PC-3 (cell line): ENCODE data around the gene RAD51. TPM values are rescaled to one million over a fixed set of nuclear protein-coding genes. Genes with fewer than 3 reads are reported as not detected.
A peak's percentile ranks its signal among the peaks of the same experiment; 100 is the strongest.

Source experiments
- ATAC-seq: fragments of 200-7000 bp; cut with Tn5 transposase; 2 replicates; pipeline ENCODE4 v1.9.1; 2020; ENCODE audit warnings: mild to moderate bottlenecking, moderate library complexity
- BruUV-seq: library from RNA; stranded (reverse); fragments of 400-500 nt; replicated peaks from 2 replicates; lab custom pipeline; 2021; lab: Mats Ljungman, UMichigan
- CTCF ChIA-PET: fragments of 300-600 bp; sonication (Branson Sonifier 250); formaldehyde crosslinking; loops from one replicate; lab custom pipeline; 2022; ENCODE audit warnings: antibody characterized with exemption; lab: Charles Lee
- POLR2A ChIA-PET: fragments of 300-600 bp; sonication (Branson Sonifier 250); formaldehyde crosslinking; loops from one replicate; lab custom pipeline; 2022; ENCODE audit warnings: antibody characterized with exemption; ENCODE audit not compliant: unreplicated experiment; lab: Charles Lee
- DNase-seq: peaks from one replicate; pipeline ENCODE4 v3.0.0-alpha.2; 2015
- H2AFZ ChIP-seq: fragments of 300-600 bp; sonication (generic); 2 replicates; pipeline ENCODE4 v1.6.0; 2016; ENCODE audit warnings: antibody characterized with exemption, low read length
- H3F3A ChIP-seq: fragments of 300-600 bp; sonication (generic); one replicate; pipeline ENCODE4 v1.6.0; 2017; ENCODE audit warnings: antibody characterized with exemption, low read length, control low read depth, mild to moderate bottlenecking; ENCODE audit not compliant: unreplicated experiment
- H3K27ac ChIP-seq: fragments of 300-600 bp; sonication (generic); 2 replicates; pipeline ENCODE4 v1.5.1; 2016; ENCODE audit warnings: mild to moderate bottlenecking, low read length
- H3K27me3 ChIP-seq: fragments of 300-600 bp; sonication (generic); 2 replicates; pipeline ENCODE4 v1.6.1; 2016; ENCODE audit warnings: low read length, mixed read lengths
- H3K36me3 ChIP-seq: fragments of 300-600 bp; sonication (generic); 2 replicates; pipeline ENCODE4 v1.6.1; 2016; ENCODE audit warnings: low read depth, mixed run types, low read length, mixed read lengths
- H3K4me1 ChIP-seq: fragments of 300-600 bp; sonication (generic); 2 replicates; pipeline ENCODE4 v1.5.1; 2016; ENCODE audit warnings: low read length; ENCODE audit not compliant: insufficient read depth
- H3K4me2 ChIP-seq: fragments of 300-600 bp; sonication (generic); 2 replicates; pipeline ENCODE4 v1.6.0; 2016; ENCODE audit warnings: low read length
- H3K4me3 ChIP-seq: fragments of 300-600 bp; sonication (generic); 2 replicates; pipeline ENCODE4 v1.5.1; 2016; ENCODE audit warnings: mild to moderate bottlenecking, low read length, mixed read lengths
- H3K79me2 ChIP-seq: fragments of 300-600 bp; sonication (generic); 2 replicates; pipeline ENCODE4 v1.6.1; 2017; ENCODE audit warnings: low read length, mixed read lengths
- H3K9ac ChIP-seq: fragments of 300-600 bp; sonication (generic); 2 replicates; pipeline ENCODE4 v1.6.0; 2016; ENCODE audit warnings: mild to moderate bottlenecking, low read length
- H3K9me2 ChIP-seq: fragments of 300-600 bp; sonication (generic); replicated peaks from 2 replicates; pipeline ENCODE4 v1.6.1; 2016; ENCODE audit warnings: mixed run types, low read length, mixed read lengths
- H3K9me3 ChIP-seq: fragments of 300-600 bp; sonication (generic); 2 replicates; pipeline ENCODE4 v1.6.1; 2016; ENCODE audit warnings: low read length, mixed read lengths
- H4K20me1 ChIP-seq: fragments of 300-600 bp; sonication (generic); 2 replicates; pipeline ENCODE4 v1.6.1; 2016; ENCODE audit warnings: low read length, mixed read lengths
- CTCF ChIP-seq: fragments of 300-600 bp; sonication (generic); conservative IDR thresholded peaks from 2 replicates; pipeline ENCODE4 v1.5.1; 2017; ENCODE audit warnings: antibody characterized with exemption, low read depth, mild to moderate bottlenecking, low read length
- EZH2 ChIP-seq: fragments of 300-600 bp; sonication (generic); IDR thresholded peaks from one replicate; pipeline ENCODE4 v1.6.1; 2017; ENCODE audit warnings: antibody characterized with exemption, mild to moderate bottlenecking, low read length; ENCODE audit not compliant: unreplicated experiment
- EZH2phosphoT487 ChIP-seq: fragments of 300-600 bp; sonication (generic); IDR thresholded peaks from 2 replicates; pipeline ENCODE4 v1.6.1; 2018; ENCODE audit warnings: mild to moderate bottlenecking, antibody characterized with exemption, low read length, borderline replicate concordance
- intact Hi-C: fragments of 100-400 bp; cut with micrococcal nuclease; formaldehyde crosslinking; loops from 2 replicates; pipeline ENCODE4 v1.9.0; 2023
- total RNA-seq: library from RNA; depleted of rRNA; stranded (reverse); fragments of >200 nt; gene quantifications from 2 replicates; pipeline ENCODE4 v1.2.3, GENCODE V29; 2014

RAD51 gene
- total RNA-seq, 1 experiment from 2014 or later = 21.9 TPM

- Histone ChIP-seq H3K9me3 (no peaks in the 10 kb centered on the region), H3K27ac (no peak overlapping the region), H3K79me2 (peaks cover 30% of the 10 kb centered on the region), H3K36me3 (no peaks in the 10 kb centered on the region; the same call in 1 of the 2 replicates), H3K4me1 (peaks cover 12% of the 10 kb centered on the region), H3K4me2 (no peak overlapping the region), H3K27me3 (no peaks in the 10 kb centered on the region), H2AFZ (no peak overlapping the region), H3F3A (no peaks in the 10 kb centered on the region), H3K9ac (no peak overlapping the region), H4K20me1 (no peaks in the 10 kb centered on the region), H3K9me2 (no peaks in the 10 kb centered on the region), H3K4me3 (no peak overlapping the region)
- no TSS peak for BruUV-seq
- DNase-seq = no peak
- ATAC-seq = no peak
- intact Hi-C loops = no loop called here
- TF ChIP-seq EZH2phosphoT487 (no peak), CTCF (no peak), EZH2 (no peak)
- POLR2A ChIA-PET = no interaction called here
- CTCF ChIA-PET = no interaction called here
These were observed 62.0 kb downstream of the RAD51 start for GRCh38 chr15:40756938-40757337.

- Histone ChIP-seq H4K20me1 (no peaks in the 10 kb centered on the region), H3K9me3 (no peaks in the 10 kb centered on the region), H3K79me2 (peaks cover under 1% of the 10 kb centered on the region), H3K9me2 (no peaks in the 10 kb centered on the region), H2AFZ (no peak overlapping the region), H3F3A (no peaks in the 10 kb centered on the region), H3K9ac (no peak overlapping the region), H3K4me2 (no peak overlapping the region), H3K4me3 (no peak overlapping the region), H3K27me3 (no peaks in the 10 kb centered on the region), H3K36me3 (no peaks in the 10 kb centered on the region), H3K27ac (no peak overlapping the region), H3K4me1 (peaks cover 21% of the 10 kb centered on the region)
- DNase-seq = no peak
- TF ChIP-seq EZH2 = no peak
- TF ChIP-seq EZH2phosphoT487 = no peak
- ATAC-seq = no peak
- ChIA-PET POLR2A (interaction anchor here (0.5 kb wide), 1 partner anchor 170 kb away, joined by 5 read pairs; no protein-coding TSS in a partner anchor), CTCF (no interaction called here)
- intact Hi-C loops = no loop called here
- no TSS peak for BruUV-seq
These were observed 65.0 kb downstream of the RAD51 start for GRCh38 chr15:40759961-40760360.

GRCh38 chr15:40762919-40763800 is 68.2 kb downstream of the RAD51 start:
- Histone ChIP-seq H4K20me1 (no peaks in the 10 kb centered on the region), H3K79me2 (no peaks in the 10 kb centered on the region), H3K27me3 (no peaks in the 10 kb centered on the region), H3K9me3 (no peaks in the 10 kb centered on the region), H3K9me2 (no peaks in the 10 kb centered on the region), H3K4me1 (peaks cover 33% of the 10 kb centered on the region), H3K36me3 (no peaks in the 10 kb centered on the region), H3K4me2 (peak overlapping the region; percentile 88), H2AFZ (peak overlapping the region; percentile 91), H3K9ac (peak overlapping the region; percentile 48), H3K4me3 (peak overlapping the region; percentile 63), H3K27ac (peak overlapping the region; percentile 26), H3F3A (no peaks in the 10 kb centered on the region)
- BruUV-seq = TSS peak; percentile 16
- DNase-seq (peak; percentile 75), ATAC-seq (peak; percentile 7)
- POLR2A ChIA-PET = no interaction called here
- TF ChIP-seq EZH2phosphoT487 = no peak
- TF ChIP-seq CTCF = no peak
- no peak for TF ChIP-seq EZH2
- CTCF ChIA-PET = interaction anchor here (0.6 to 1.9 kb wide), 5 partner anchors 14 to 1542 kb away, joined by 4 to 11 read pairs (median 5); no protein-coding TSS in a partner anchor
- intact Hi-C loops = no loop called here
